Measurements from ENCODE around the gene U2SURP. TPM values are rescaled to one million over a fixed set of nuclear protein-coding genes. Genes with fewer than 3 reads are reported as not detected.

The U2SURP gene
- total RNA-seq, 2 experiments from 2014 or later, result 134 to 147 TPM

GRCh38 chr3:142966808-142967207, 34.6 kb upstream of the U2SURP start:
- Mint-ChIP-seq H3K9me3 (no peaks in the 10 kb centered on the region), H3K4me1 (peaks cover 5% of the 10 kb centered on the region), H3K4me3 (no peak overlapping the region), H3K27me3 (peaks cover 55% of the 10 kb centered on the region), H3K27ac (no peak overlapping the region), H3K36me3 (peaks cover 2% of the 10 kb centered on the region)
- ATAC-seq (ENCODE audit: low read depth) (no peak), DNase-seq (no peak)
- POLR2A ChIA-PET, result no interaction called here

- ATAC-seq (ENCODE audit: low read depth), result no peak
- peaks cover 3% of the 10 kb centered on the region for H3K4me1 Mint-ChIP-seq
- no peaks in the 10 kb centered on the region for H3K9me3 Mint-ChIP-seq
- DNase-seq, result no peak
- no peak overlapping the region for H3K27ac Mint-ChIP-seq
- POLR2A ChIA-PET, result no interaction called here
- H3K27me3 Mint-ChIP-seq, result peaks cover 45% of the 10 kb centered on the region
- H3K36me3 Mint-ChIP-seq, result no peaks in the 10 kb centered on the region
- no peak overlapping the region for H3K4me3 Mint-ChIP-seq
These were observed 32.9 kb upstream of the U2SURP start for GRCh38 chr3:142968319-142969025.

DNA sequence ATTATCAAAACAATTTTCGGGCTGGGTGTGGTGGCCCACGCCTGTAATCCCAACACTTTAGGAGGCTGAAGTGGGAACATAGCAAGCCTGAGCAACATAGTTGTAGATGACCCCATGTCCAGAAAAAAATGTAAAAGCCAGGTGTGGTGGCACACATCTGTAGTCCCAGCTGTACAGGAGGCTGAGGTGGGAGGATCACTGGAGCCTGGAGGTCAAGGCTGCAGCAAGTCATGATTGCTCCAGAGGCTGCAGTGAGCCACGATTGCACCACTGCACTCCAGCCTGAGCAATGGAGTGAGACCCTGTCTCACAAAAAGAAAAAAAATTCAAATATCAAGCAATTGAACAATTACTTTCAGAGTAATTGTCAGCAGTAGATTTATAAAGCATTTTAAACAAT, 29.9 kb upstream of the U2SURP start:
- no peaks in the 10 kb centered on the region for H3K36me3 Mint-ChIP-seq
- peaks cover 23% of the 10 kb centered on the region for H3K27me3 Mint-ChIP-seq
- no peaks in the 10 kb centered on the region for H3K9me3 Mint-ChIP-seq
- DNase-seq, result no peak
- no peak overlapping the region for H3K27ac Mint-ChIP-seq
- POLR2A ChIA-PET, result no interaction called here
- no peak for ATAC-seq (ENCODE audit: low read depth)
- H3K4me3 Mint-ChIP-seq, result no peak overlapping the region
- no peaks in the 10 kb centered on the region for H3K4me1 Mint-ChIP-seq

DNA sequence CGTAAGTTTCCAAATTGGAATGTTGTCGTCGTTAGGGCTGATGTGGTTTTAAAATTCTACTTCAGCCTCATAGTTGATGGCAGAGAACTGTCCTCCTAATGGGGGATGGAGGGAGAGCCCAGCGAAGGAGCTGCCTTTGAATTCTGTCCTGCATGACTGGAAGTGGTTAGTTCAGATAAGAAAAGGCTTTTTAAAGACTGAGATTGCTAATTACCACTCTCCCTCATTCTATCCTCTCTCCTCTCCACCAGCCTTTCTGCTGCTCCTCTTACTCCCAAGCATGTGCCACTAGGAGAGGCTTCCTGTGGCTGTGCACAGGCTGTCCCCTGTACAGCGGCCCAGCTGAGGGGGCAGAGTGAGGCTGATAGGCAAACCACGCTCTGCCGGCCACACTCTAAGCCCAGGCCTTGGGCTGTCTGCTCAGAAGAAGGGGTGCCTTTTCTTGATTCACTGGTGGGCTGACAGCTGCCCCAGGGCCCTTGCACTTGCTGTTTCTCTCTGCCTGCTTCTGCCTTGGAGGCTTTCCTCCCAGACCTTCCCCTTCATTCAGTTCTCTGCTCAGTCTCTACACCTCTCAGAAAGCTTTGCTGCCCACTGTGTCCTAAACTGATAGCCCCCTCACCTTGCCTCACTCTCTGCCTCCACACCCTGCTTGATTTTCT, 29.1 kb upstream of the U2SURP start:
- Mint-ChIP-seq H3K27ac (no peak overlapping the region), H3K9me3 (no peaks in the 10 kb centered on the region), H3K4me1 (no peaks in the 10 kb centered on the region), H3K4me3 (no peak overlapping the region), H3K27me3 (peaks cover 26% of the 10 kb centered on the region), H3K36me3 (no peaks in the 10 kb centered on the region)
- POLR2A ChIA-PET, result no interaction called here
- ATAC-seq (ENCODE audit: low read depth) (no peak), DNase-seq (no peak)

DNA sequence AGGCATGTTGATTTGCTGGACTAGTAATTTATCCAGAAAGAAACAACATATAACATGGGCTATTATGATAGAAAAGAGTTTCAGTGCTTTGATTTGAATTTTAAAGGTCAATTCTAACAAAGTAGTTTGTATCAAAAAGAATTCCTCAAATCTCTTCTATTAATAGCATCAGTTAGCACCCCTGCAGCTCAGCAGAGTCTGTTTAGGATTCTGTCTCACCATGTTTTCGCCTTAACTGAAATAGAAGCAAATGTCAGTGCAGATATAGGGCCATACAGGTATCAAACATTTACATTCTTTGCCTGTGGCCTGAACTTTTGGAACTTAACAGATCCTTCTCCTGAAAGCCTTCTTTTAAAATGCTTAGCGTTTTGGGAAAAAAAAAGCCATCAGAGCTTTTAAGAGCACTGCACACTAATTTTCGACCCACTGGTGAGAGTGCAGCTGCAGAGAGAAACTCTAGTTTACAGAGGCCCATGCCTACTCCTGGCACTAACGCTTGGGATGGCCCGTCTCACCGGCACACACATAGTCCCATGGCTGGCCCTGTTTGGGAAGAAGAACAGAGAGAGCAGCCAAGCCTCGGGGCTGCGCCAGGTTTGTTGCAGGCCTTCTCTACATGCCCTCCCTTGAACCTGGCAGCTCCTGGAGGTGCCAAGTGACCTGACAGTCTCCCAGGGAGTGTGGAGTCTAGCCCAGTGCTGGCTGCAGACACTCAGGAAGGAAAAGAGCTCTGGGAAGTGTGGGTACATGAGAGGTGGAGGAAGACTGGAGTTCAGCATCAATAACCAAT, 28.0 kb upstream of the U2SURP start:
- POLR2A ChIA-PET, result no interaction called here
- no peak overlapping the region for H3K4me3 Mint-ChIP-seq
- no peaks in the 10 kb centered on the region for H3K36me3 Mint-ChIP-seq
- peaks cover 30% of the 10 kb centered on the region for H3K27me3 Mint-ChIP-seq
- DNase-seq (no peak), ATAC-seq (ENCODE audit: low read depth) (no peak)
- H3K27ac Mint-ChIP-seq, result no peak overlapping the region
- H3K4me1 Mint-ChIP-seq, result no peaks in the 10 kb centered on the region
- no peaks in the 10 kb centered on the region for H3K9me3 Mint-ChIP-seq

DNA sequence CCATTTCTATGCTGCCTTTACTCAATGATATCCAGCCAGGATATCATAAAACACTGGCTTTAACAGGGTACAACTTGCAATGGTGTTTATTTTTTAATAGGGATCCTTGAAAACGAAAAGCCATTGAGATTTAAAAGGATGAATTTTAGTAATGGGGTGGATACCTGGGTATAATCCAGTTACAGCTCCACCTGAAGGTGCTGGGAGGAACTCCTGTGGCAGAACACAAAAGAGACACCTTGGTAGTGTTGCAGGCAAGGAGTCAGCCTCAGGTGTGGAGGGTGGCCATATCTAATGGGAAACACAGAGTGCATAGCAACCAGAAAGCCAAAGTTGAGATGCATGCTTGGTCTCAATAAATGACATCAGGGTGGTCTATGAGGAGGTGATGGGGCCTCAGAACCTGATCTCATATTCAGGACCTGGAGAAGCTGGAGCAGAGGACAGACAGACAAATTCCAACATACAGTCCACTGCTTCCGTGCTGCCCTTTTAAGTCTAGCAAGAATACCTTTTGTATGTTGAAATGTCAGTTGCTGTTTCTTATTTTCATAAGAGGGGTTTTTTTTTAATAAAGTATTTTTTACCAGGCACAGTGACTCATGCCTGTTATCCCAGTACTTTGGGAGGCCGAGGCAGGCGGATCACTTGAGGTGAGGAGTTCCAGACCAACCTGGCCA, 25.9 kb upstream of the U2SURP start:
- Mint-ChIP-seq H3K27ac (no peak overlapping the region), H3K9me3 (no peaks in the 10 kb centered on the region), H3K27me3 (peaks cover 37% of the 10 kb centered on the region), H3K4me3 (no peak overlapping the region), H3K4me1 (no peaks in the 10 kb centered on the region), H3K36me3 (no peaks in the 10 kb centered on the region)
- ATAC-seq (ENCODE audit: low read depth), result no peak
- POLR2A ChIA-PET, result no interaction called here
- DNase-seq, result no peak

- H3K27me3 Mint-ChIP-seq, result peaks cover 45% of the 10 kb centered on the region
- no peaks in the 10 kb centered on the region for H3K36me3 Mint-ChIP-seq
- H3K9me3 Mint-ChIP-seq, result no peaks in the 10 kb centered on the region
- H3K4me1 Mint-ChIP-seq, result no peaks in the 10 kb centered on the region
- POLR2A ChIA-PET, result no interaction called here
- no peak for DNase-seq
- H3K4me3 Mint-ChIP-seq, result no peak overlapping the region
- ATAC-seq (ENCODE audit: low read depth), result no peak
- H3K27ac Mint-ChIP-seq, result no peak overlapping the region
These were observed 24.6 kb upstream of the U2SURP start for GRCh38 chr3:142976621-142977398.

DNA sequence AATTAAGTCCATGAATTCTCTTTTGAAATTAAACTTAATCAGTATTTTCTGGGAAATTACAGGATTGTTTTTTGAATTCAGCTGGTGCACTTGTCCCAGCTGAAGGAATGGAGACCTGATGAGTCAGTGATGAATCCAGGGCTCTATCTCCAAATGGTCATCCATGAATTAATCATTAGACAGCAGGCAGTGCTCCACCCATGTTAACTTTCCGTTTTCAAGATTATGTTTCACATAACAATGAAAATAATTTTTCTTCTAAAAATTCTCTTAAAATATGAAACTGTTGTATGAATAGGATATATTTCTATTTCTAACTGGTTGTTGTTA, 24.0 kb upstream of the U2SURP start:
- Mint-ChIP-seq H3K9me3 (no peaks in the 10 kb centered on the region), H3K36me3 (no peaks in the 10 kb centered on the region), H3K4me3 (no peak overlapping the region), H3K27ac (no peak overlapping the region), H3K4me1 (no peaks in the 10 kb centered on the region), H3K27me3 (peaks cover 43% of the 10 kb centered on the region)
- no peak for DNase-seq
- POLR2A ChIA-PET, result no interaction called here
- ATAC-seq (ENCODE audit: low read depth), result no peak

- Mint-ChIP-seq H3K4me3 (no peak overlapping the region), H3K9me3 (no peaks in the 10 kb centered on the region), H3K4me1 (no peaks in the 10 kb centered on the region), H3K27ac (no peak overlapping the region), H3K27me3 (peaks cover 50% of the 10 kb centered on the region), H3K36me3 (no peaks in the 10 kb centered on the region)
- ATAC-seq (ENCODE audit: low read depth) (no peak), DNase-seq (no peak)
- POLR2A ChIA-PET, result no interaction called here
These were observed 20.3 kb upstream of the U2SURP start for GRCh38 chr3:142981108-142981507.

DNA sequence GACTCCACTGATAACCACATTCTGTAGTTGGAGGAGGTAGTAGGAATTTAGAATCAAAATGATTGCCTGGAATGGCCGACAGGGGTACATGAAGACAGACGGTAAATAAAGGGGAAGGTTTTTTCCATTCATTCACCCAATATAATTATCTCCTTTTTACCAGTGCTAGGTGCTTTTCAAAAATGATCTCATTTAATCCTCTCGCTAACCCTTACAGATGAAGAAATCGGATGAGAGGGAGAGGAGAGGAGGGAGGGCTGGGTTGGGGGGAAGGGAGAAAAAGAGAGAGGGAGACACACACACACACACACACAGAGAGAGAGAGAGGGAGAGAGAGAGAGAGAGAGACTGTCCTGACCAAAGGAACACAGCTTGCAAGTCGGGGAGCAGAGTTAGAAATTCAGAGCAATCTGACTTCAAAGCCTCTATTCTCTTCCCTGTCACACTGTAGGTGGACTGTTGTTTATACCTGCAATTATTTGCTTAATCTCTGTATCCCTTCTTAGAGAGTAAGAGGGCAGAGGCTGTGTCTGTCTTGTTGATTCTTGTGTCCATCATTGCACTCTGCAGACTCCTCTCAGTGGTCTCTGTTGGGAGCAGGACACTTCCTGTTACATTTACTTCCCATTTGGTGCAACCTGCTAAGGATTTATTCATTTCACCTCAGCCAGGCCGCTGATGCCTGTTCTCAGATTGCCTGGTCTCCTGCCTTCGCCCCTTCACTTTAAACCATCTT, 19.2 kb upstream of the U2SURP start:
- no peaks in the 10 kb centered on the region for H3K9me3 Mint-ChIP-seq
- no peaks in the 10 kb centered on the region for H3K36me3 Mint-ChIP-seq
- no peak overlapping the region for H3K4me3 Mint-ChIP-seq
- DNase-seq, result no peak
- no peak for ATAC-seq (ENCODE audit: low read depth)
- H3K27me3 Mint-ChIP-seq, result peaks cover 43% of the 10 kb centered on the region
- POLR2A ChIA-PET, result no interaction called here
- no peaks in the 10 kb centered on the region for H3K4me1 Mint-ChIP-seq
- no peak overlapping the region for H3K27ac Mint-ChIP-seq

DNA sequence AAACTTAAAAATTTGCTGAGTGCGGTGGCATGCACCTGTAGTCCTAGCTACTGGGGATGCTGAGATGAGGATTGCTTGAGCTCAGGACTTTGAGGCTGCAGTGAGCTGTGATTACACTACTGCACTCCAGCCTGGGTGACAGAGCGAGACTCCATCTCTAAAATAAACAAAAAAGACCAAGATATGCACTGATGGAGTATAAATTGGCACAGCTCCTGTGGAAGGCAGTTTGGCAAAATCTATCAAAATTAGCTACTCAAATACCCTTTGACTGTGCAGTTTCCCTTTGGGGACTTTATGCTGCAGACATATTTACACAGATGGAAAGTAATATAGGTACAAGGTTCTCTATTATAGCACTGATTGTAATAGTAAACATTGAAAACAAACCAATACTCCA, 18.1 kb upstream of the U2SURP start:
- POLR2A ChIA-PET, result no interaction called here
- no peaks in the 10 kb centered on the region for H3K9me3 Mint-ChIP-seq
- H3K27ac Mint-ChIP-seq, result no peak overlapping the region
- peaks cover 38% of the 10 kb centered on the region for H3K27me3 Mint-ChIP-seq
- ATAC-seq (ENCODE audit: low read depth) (no peak), DNase-seq (no peak)
- H3K4me1 Mint-ChIP-seq, result no peaks in the 10 kb centered on the region
- no peak overlapping the region for H3K4me3 Mint-ChIP-seq
- H3K36me3 Mint-ChIP-seq, result no peaks in the 10 kb centered on the region

DNA sequence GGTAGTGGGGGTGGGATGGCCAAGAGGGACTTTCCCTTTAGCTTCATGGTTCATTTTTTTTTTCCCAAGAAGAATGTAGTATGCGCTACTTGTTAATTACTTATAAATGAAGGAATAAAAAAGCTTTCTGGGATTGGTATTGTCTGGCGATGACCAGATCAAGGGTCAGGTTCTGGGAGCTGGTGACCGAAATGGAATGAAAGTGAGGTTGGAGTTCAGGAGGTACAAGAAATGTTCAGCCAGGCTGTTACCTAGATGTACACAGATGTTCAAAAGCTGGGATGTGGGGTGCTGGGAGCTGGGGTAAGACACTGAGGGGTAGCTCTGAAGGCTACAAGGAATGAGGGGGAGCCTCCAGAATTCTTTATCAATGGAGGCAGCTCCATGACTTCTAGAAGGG, 17.1 kb upstream of the U2SURP start:
- Mint-ChIP-seq H3K27ac (no peak overlapping the region), H3K4me1 (no peaks in the 10 kb centered on the region), H3K9me3 (no peaks in the 10 kb centered on the region), H3K27me3 (peaks cover 31% of the 10 kb centered on the region), H3K36me3 (no peaks in the 10 kb centered on the region), H3K4me3 (no peak overlapping the region)
- POLR2A ChIA-PET, result no interaction called here
- DNase-seq (no peak), ATAC-seq (ENCODE audit: low read depth) (no peak)
